ENCODE results near the gene FBXW5. TPM values are rescaled to one million over a fixed set of nuclear protein-coding genes. Genes with fewer than 3 reads are reported as not detected.

The FBXW5 gene
- total RNA-seq, 1 experiment from 2014 or later = 70.5 TPM

GRCh38 chr9:136947955-136948510, 3.5 kb upstream of the FBXW5 start (continued):
- TF ChIP-seq ZNF121 (CRISPR knock-in tag; IDR thresholded peaks at IDR 0.05) (no peak), SP1 (CRISPR knock-in tag; conservative IDR thresholded peaks at IDR 0.05) (0 out of 2 replicates have a peak, but pooled peaks have one; percentile 26), MAX (CRISPR knock-in tag; IDR thresholded peaks at IDR 0.05) (no peak)

- H3K4me1 Mint-ChIP-seq = peaks cover 10% of the 10 kb centered on the region
- no peaks in the 10 kb centered on the region for H3K9me3 Mint-ChIP-seq
- ATAC-seq (no peak), DNase-seq (ENCODE audit: low spot score) (no peak)
- no peak overlapping the region for H3K4me3 Mint-ChIP-seq
- no peak overlapping the region for H3K27ac Mint-ChIP-seq
- POLR2A ChIA-PET = interaction anchor here (1.4 kb wide), 2 partner anchors 37 to 88 kb away, joined by 4 to 5 read pairs; no protein-coding TSS in a partner anchor
- CTCF ChIA-PET = interaction anchor here (0.6 to 8.7 kb wide), 52 partner anchors 9 to 290 kb away, joined by 3 to 151 read pairs (median 6); partner anchors contain the start of genes ABCA2, AJM1, CLIC3 and ENTPD2
- no peak for TF ChIP-seq PRRX2 (CRISPR knock-in tag; IDR thresholded peaks at IDR 0.05)
- TF ChIP-seq ZNF423 (CRISPR knock-in tag; IDR thresholded peaks at IDR 0.05) = peak; percentile 53
- TF ChIP-seq CDX4 (CRISPR knock-in tag; IDR thresholded peaks at IDR 0.05; ENCODE audit: borderline replicate concordance) = no peak
- peak; percentile 55; the same call in 1 of the 2 replicates for TF ChIP-seq HMGXB4 (CRISPR knock-in tag; IDR thresholded peaks at IDR 0.05)
- no peak for TF ChIP-seq NR2C2 (CRISPR knock-in tag; IDR thresholded peaks at IDR 0.05)
- no peaks in the 10 kb centered on the region for H3K27me3 Mint-ChIP-seq (ENCODE audit: low read depth)
- no peaks in the 10 kb centered on the region for H3K36me3 Mint-ChIP-seq
These were observed 2.7 kb upstream of the FBXW5 start for GRCh38 chr9:136947028-136947891.

- ChIA-PET POLR2A (interaction anchor here (1.0 kb wide), 1 partner anchor 146 kb away, joined by 5 read pairs; no protein-coding TSS in a partner anchor), CTCF (interaction anchor here (1.5 to 8.7 kb wide), 8 partner anchors 29 to 118 kb away, joined by 3 to 151 read pairs (median 25); partner anchors contain the start of genes ABCA2, AJM1, PAXX and PTGDS)
- TF ChIP-seq MYBL2 (CRISPR knock-in tag; IDR thresholded peaks at IDR 0.05) = no peak
- TF ChIP-seq PREB (CRISPR knock-in tag; IDR thresholded peaks at IDR 0.05; ENCODE audit: borderline replicate concordance) = no peak
- no peak for TF ChIP-seq NR3C1 (CRISPR knock-in tag; conservative IDR thresholded peaks at IDR 0.05; ENCODE audit: low read depth)
- no peak for TF ChIP-seq JAZF1 (CRISPR knock-in tag; IDR thresholded peaks at IDR 0.05)
- no peak for TF ChIP-seq CREB1 (CRISPR knock-in tag; IDR thresholded peaks at IDR 0.05)
- TF ChIP-seq ESRRA (CRISPR knock-in tag; IDR thresholded peaks at IDR 0.05; ENCODE audit: borderline replicate concordance) = no peak
- TF ChIP-seq GABPB1 (CRISPR knock-in tag; IDR thresholded peaks at IDR 0.05) = no peak
- no peak for TF ChIP-seq ZNF317 (CRISPR knock-in tag; IDR thresholded peaks at IDR 0.05; ENCODE audit: borderline replicate concordance, low read depth)
- no peak for TF ChIP-seq KAT7 (CRISPR knock-in tag; IDR thresholded peaks at IDR 0.05; ENCODE audit: borderline replicate concordance)
- TF ChIP-seq ZBTB21 (CRISPR knock-in tag; IDR thresholded peaks at IDR 0.05; ENCODE audit: borderline replicate concordance) = no peak
- TF ChIP-seq IRF2 (CRISPR knock-in tag; IDR thresholded peaks at IDR 0.05; ENCODE audit: borderline replicate concordance, low read depth) = no peak
- TF ChIP-seq FOXP1 (CRISPR knock-in tag; IDR thresholded peaks at IDR 0.05; ENCODE audit: borderline replicate concordance) = no peak
- TF ChIP-seq TEAD4 (CRISPR knock-in tag; IDR thresholded peaks at IDR 0.05) = no peak
- no peak for TF ChIP-seq ZNF281 (CRISPR knock-in tag; IDR thresholded peaks at IDR 0.05)
These were observed 1.9 kb upstream of the FBXW5 start for GRCh38 chr9:136946228-136947027.

More at GRCh38 chr9:136946228-136947027, 1.9 kb upstream of the FBXW5 start:
- ATAC-seq = no peak
- no peak for DNase-seq (ENCODE audit: low spot score)
- no peaks in the 10 kb centered on the region for H3K27me3 Mint-ChIP-seq (ENCODE audit: low read depth)
- H3K9me3 Mint-ChIP-seq = no peaks in the 10 kb centered on the region
- H3K36me3 Mint-ChIP-seq = peaks cover 4% of the 10 kb centered on the region; the same call in 1 of the 2 replicates
- H3K27ac Mint-ChIP-seq = no peak overlapping the region
- H3K4me3 Mint-ChIP-seq = no peak overlapping the region
- H3K4me1 Mint-ChIP-seq = peaks cover 10% of the 10 kb centered on the region

All from WTC11 (cell line).